Lung (tissue), 12 donors: ENCODE results near the gene BCO2. TPM values are rescaled to one million over a fixed set of nuclear protein-coding genes. Genes with fewer than 3 reads are reported as not detected.
"Not testable (repeated sequence)": the region's sequence is repeated elsewhere in the genome, so short reads cannot be mapped to it uniquely, and the experiment has no call there.

Experiments used
- ATAC-seq: fragments of 200-7000 bp; cut with Tn5 transposase; one replicate; pipeline ENCODE4 v1.9.1; 2020; ENCODE audit warnings: moderate number of reproducible peaks; ENCODE audit not compliant: insufficient read depth, low FRiP score
- DNase-seq, 3 donors: peaks; one replicate each; pipeline ENCODE4 v3.0.0-alpha.2; 2013 to 2017
- H3K27ac ChIP-seq, 2 donors: one replicate each; pipeline ENCODE4 v1.5.1; 2013; ENCODE audit warnings: mild to moderate bottlenecking in 2 of 2, moderate library complexity in 2 of 2, control low read depth in 1 of 2, inconsistent platforms in 1 of 2, low read depth in 1 of 2, low read length in 1 of 2
- H3K27me3 ChIP-seq, 3 donors: one replicate each; pipeline ENCODE4 v1.5.1; 2013; ENCODE audit warnings: low read length in 2 of 3; ENCODE audit not compliant: control insufficient read depth in 3 of 3, insufficient read depth in 3 of 3
- H3K36me3 ChIP-seq, 4 donors: one replicate each; pipeline ENCODE4 v1.5.1; 2013; ENCODE audit warnings: low read length in 4 of 4, mild to moderate bottlenecking in 1 of 4, moderate library complexity in 1 of 4; ENCODE audit not compliant: control insufficient read depth in 4 of 4, insufficient read depth in 4 of 4
- H3K4me1 ChIP-seq, 5 donors: one replicate each; pipeline ENCODE4 v1.5.1; 2013; ENCODE audit warnings: low read length in 5 of 5, mild to moderate bottlenecking in 2 of 5, moderate library complexity in 1 of 5; ENCODE audit not compliant: control insufficient read depth in 5 of 5, insufficient read depth in 5 of 5
- H3K4me3 ChIP-seq: one replicate; pipeline ENCODE4 v1.5.1; 2013; ENCODE audit warnings: mild to moderate bottlenecking, control low read depth, moderate library complexity
- H3K9ac ChIP-seq, 2 donors: one replicate each; pipeline ENCODE4 v1.5.1; 2013; ENCODE audit warnings: low read length in 2 of 2, control low read depth in 1 of 2; ENCODE audit not compliant: insufficient read depth in 1 of 2
- H3K9me3 ChIP-seq, 4 donors: one replicate each; pipeline ENCODE4 v1.5.1; 2013; ENCODE audit warnings: low read length in 3 of 4, mild to moderate bottlenecking in 1 of 4, moderate library complexity in 1 of 4; ENCODE audit not compliant: control insufficient read depth in 4 of 4, insufficient read depth in 3 of 4
- CTCF ChIP-seq: IDR thresholded peaks from 2 replicates; pipeline ENCODE4 v1.5.1; 2012; ENCODE audit warnings: mild to moderate bottlenecking; ENCODE audit errors: control extremely low read depth, extremely low read depth
- WGBS, 2 donors: extraction: QIAGEN DNeasy Blood & Tissue Kit; methylation state at CpG; one replicate each; pipeline ENCODE4 v1.1.7; 2013; 5-methylcytosine and 5-hydroxymethylcytosine counted together
- polyA plus RNA-seq, 2 donors: library from polyadenylated mRNA; stranded (reverse); fragments of 200-250 nt; gene quantifications; one replicate each; pipeline ENCODE4 v1.2.1, GENCODE V29; 2013
- total RNA-seq, 2 donors: library from RNA; depleted of rRNA in 1 of 2; stranded (reverse); fragments of >200 nt in 1 of 2; gene quantifications; one replicate each; pipeline ENCODE4 v1.2.1, GENCODE V29; 2014 to 2021
- donor health status: control.
- donor health status: control.
- donor health status: Bipolar disorder and iron deficiency.
- donor health status: healthy.
- donor health status: DM: yes; HTN: yes; CAD: no.

Gene BCO2
- total and polyA plus RNA-seq, 4 donors = 2.8 to 20.3 (median 6.7) TPM

GRCh38 chr11:112186304-112186703 is 11.0 kb downstream of the BCO2 start:
- no peak for TF ChIP-seq CTCF
- Histone ChIP-seq H3K4me1 (peaks cover 0 to 6% (median 0%) of the 10 kb centered on the region in 5 donors), H3K27me3 (no peaks in the 10 kb centered on the region), H3K27ac (peak overlapping the region in 1 of 2 donors; percentile 24), H3K9me3 (peaks cover 0 to 3% (median 0%) of the 10 kb centered on the region in 4 donors), H3K9ac (no peak overlapping the region), H3K4me3 (no peak overlapping the region), H3K36me3 (no peaks in the 10 kb centered on the region)
- no peak for DNase-seq
- ATAC-seq = no peak

- not testable (repeated sequence) for H3K27ac ChIP-seq, H3K4me3 ChIP-seq, H3K9me3 ChIP-seq, H3K9ac ChIP-seq, DNase-seq, H3K27me3 ChIP-seq, H3K4me1 ChIP-seq, H3K36me3 ChIP-seq, ATAC-seq
- WGBS, 2 donors = 76 to 80% methylated on average over 11 of the region's 11 CpGs
Measured at GRCh38 chr11:112195113-112195512, 19.8 kb downstream of the BCO2 start.

GRCh38 chr11:112195951-112196351 is 20.6 kb downstream of the BCO2 start:
- Histone ChIP-seq H3K4me3 (no peak overlapping the region), H3K27me3 (no peaks in the 10 kb centered on the region), H3K9ac (no peak overlapping the region), H3K9me3 (no peaks in the 10 kb centered on the region), H3K27ac (no peak overlapping the region), H3K4me1 (no peaks in the 10 kb centered on the region), H3K36me3 (no peaks in the 10 kb centered on the region)
- no peak for DNase-seq
- 13 to 29% methylated on average over 2 of the region's 2 CpGs for WGBS, 2 donors
- ATAC-seq = no peak
- TF ChIP-seq CTCF = no peak

- H3K4me1 ChIP-seq = no peaks in the 10 kb centered on the region
- H3K9ac ChIP-seq = no peak overlapping the region
- no peaks in the 10 kb centered on the region for H3K36me3 ChIP-seq
- no peak overlapping the region for H3K4me3 ChIP-seq
- DNase-seq = no peak
- H3K27me3 ChIP-seq = no peaks in the 10 kb centered on the region
- no peak for ATAC-seq
- H3K27ac ChIP-seq = no peak overlapping the region
- TF ChIP-seq CTCF = no peak
- H3K9me3 ChIP-seq = no peaks in the 10 kb centered on the region
- WGBS, 2 donors = 89 to 95% methylated on average over 2 of the region's 2 CpGs
Measured at GRCh38 chr11:112196519-112197087, 21.3 kb downstream of the BCO2 start.

- not testable (repeated sequence) for ATAC-seq, H3K27ac ChIP-seq, H3K9ac ChIP-seq, H3K36me3 ChIP-seq, H3K9me3 ChIP-seq, H3K4me3 ChIP-seq, H3K4me1 ChIP-seq, H3K27me3 ChIP-seq, DNase-seq
- 80 to 95% methylated on average over 4 of the region's 4 CpGs for WGBS, 2 donors
Measured at GRCh38 chr11:112199101-112199500, 23.8 kb downstream of the BCO2 start.
